Natural killer cell (primary cell): Measurements from ENCODE around the gene MTMR10. TPM values are rescaled to one million over a fixed set of nuclear protein-coding genes. Genes with fewer than 3 reads are reported as not detected.

Experiments used
- ATAC-seq, 3 donors: fragments of 150-1000 bp in 2 of 3; fragments of 200-7000 bp in 1 of 3; cut with Tn5 transposase; 1 replicate in 1 of 3; 2 replicates in 2 of 3; pipeline ENCODE4 v1.10.0; 2021; ENCODE audit warnings: mild to moderate bottlenecking in 2 of 3, moderate library complexity in 2 of 3
- DNase-seq, 2 donors: peaks; one replicate each; pipeline versions ENCODE4 v3.0.0 to v3.0.0-alpha.2; 2013 to 2021; ENCODE audit warnings: mixed read lengths in 1 of 2
- H3K27ac ChIP-seq: one replicate; pipeline ENCODE4 v1.5.1; 2013; ENCODE audit warnings: mild to moderate bottlenecking, low read length
- H3K27me3 ChIP-seq: one replicate; pipeline ENCODE4 v1.6.1; 2013; ENCODE audit warnings: low read length; ENCODE audit not compliant: control insufficient read depth, insufficient read depth
- H3K36me3 ChIP-seq: one replicate; pipeline ENCODE4 v1.6.1; 2013; ENCODE audit warnings: low read length; ENCODE audit not compliant: control insufficient read depth, insufficient read depth
- H3K4me1 ChIP-seq: one replicate; pipeline ENCODE4 v1.6.1; 2013; ENCODE audit warnings: low read length; ENCODE audit not compliant: control insufficient read depth, insufficient read depth
- H3K4me3 ChIP-seq: one replicate; pipeline ENCODE4 v1.5.1; 2013; ENCODE audit warnings: low read length
- H3K9me3 ChIP-seq: one replicate; pipeline ENCODE4 v1.6.1; 2013; ENCODE audit warnings: low read length; ENCODE audit not compliant: control insufficient read depth, insufficient read depth
- H3K27ac Mint-ChIP-seq, 2 donors: one replicate each; pipeline ENCODE4 v1.8.0; 2022; ENCODE audit warnings: mild to moderate bottlenecking in 2 of 2, mixed read lengths in 2 of 2, moderate library complexity in 1 of 2
- H3K27me3 Mint-ChIP-seq, 2 donors: one replicate each; pipeline ENCODE4 v1.8.0; 2022; ENCODE audit warnings: low read depth in 2 of 2, mixed read lengths in 2 of 2
- H3K36me3 Mint-ChIP-seq: one replicate; pipeline ENCODE4 v1.8.0; 2022; ENCODE audit warnings: mixed read lengths
- H3K4me1 Mint-ChIP-seq, 2 donors: one replicate each; pipeline ENCODE4 v1.8.0; 2022; ENCODE audit warnings: mixed read lengths in 2 of 2
- H3K4me3 Mint-ChIP-seq: one replicate; pipeline ENCODE4 v1.8.0; 2022; ENCODE audit warnings: mild to moderate bottlenecking, moderate library complexity, mixed read lengths
- H3K9me3 Mint-ChIP-seq, 2 donors: one replicate each; pipeline ENCODE4 v1.8.0; 2022; ENCODE audit warnings: mixed read lengths in 2 of 2
- CTCF ChIP-seq: fragments of 200-600 bp; IDR thresholded peaks from one replicate; pipeline ENCODE4 v1.8.0; 2022; ENCODE audit warnings: antibody characterized with exemption
- WGBS: methylation state at CpG from one replicate; pipeline ENCODE4 v1.1.7; 2013; ENCODE audit warnings: missing lambda C conversion rate; ENCODE audit not compliant: insufficient coverage; 5-methylcytosine and 5-hydroxymethylcytosine counted together
- intact Hi-C: fragments of 100-400 bp; cut with micrococcal nuclease; formaldehyde crosslinking; loops from one replicate; pipeline ENCODE4 v1.14.2; 2022
- total RNA-seq, 4 donors: library from RNA; stranded (reverse); fragments of 120-200 nt in 1 of 4; gene quantifications; one replicate each; pipeline versions ENCODE4 v1.2.3 to v1.2.4, GENCODE V29; 2013 to 2022

MTMR10 gene
- total RNA-seq, 3 donors from 2014 or later (not counting 1 experiment from before 2014, with no cell fraction given): 46.3 to 64.5 (median 54.2) TPM

GRCh38 chr15:30895461-30896210 lies 95.8 kb downstream of the MTMR10 start:
- no peak overlapping the region for H3K27ac Mint-ChIP-seq
- no peak overlapping the region for H3K4me3 ChIP-seq
- no peak for ATAC-seq
- intact Hi-C loops: no loop called here
- no peaks in the 10 kb centered on the region for H3K36me3 Mint-ChIP-seq
- no peak for DNase-seq
- no peak overlapping the region for H3K27ac ChIP-seq
- TF ChIP-seq CTCF: no peak
- H3K27me3 ChIP-seq: no peaks in the 10 kb centered on the region
- WGBS: 95% methylated on average over 32 of the region's 33 CpGs
- H3K4me1 ChIP-seq: no peaks in the 10 kb centered on the region
- H3K4me3 Mint-ChIP-seq: no peak overlapping the region
- no peaks in the 10 kb centered on the region for H3K9me3 Mint-ChIP-seq
- H3K4me1 Mint-ChIP-seq: no peaks in the 10 kb centered on the region
- H3K36me3 ChIP-seq: no peaks in the 10 kb centered on the region
- H3K9me3 ChIP-seq: no peaks in the 10 kb centered on the region
- peaks cover 0 to 4% of the 10 kb centered on the region in 2 donors for H3K27me3 Mint-ChIP-seq

- Histone ChIP-seq H3K4me3 (no peak overlapping the region), H3K9me3 (no peaks in the 10 kb centered on the region), H3K27me3 (no peaks in the 10 kb centered on the region), H3K36me3 (no peaks in the 10 kb centered on the region), H3K27ac (no peak overlapping the region), H3K4me1 (no peaks in the 10 kb centered on the region)
- 91% methylated on average over 4 of the region's 4 CpGs for WGBS
- no peak for TF ChIP-seq CTCF
- H3K27me3 Mint-ChIP-seq: peaks cover 0 to 9% of the 10 kb centered on the region in 2 donors
- DNase-seq: no peak
- H3K4me3 Mint-ChIP-seq: no peak overlapping the region
- intact Hi-C loops: no loop called here
- no peaks in the 10 kb centered on the region for H3K36me3 Mint-ChIP-seq
- H3K27ac Mint-ChIP-seq: no peak overlapping the region
- H3K4me1 Mint-ChIP-seq: no peaks in the 10 kb centered on the region
- no peak for ATAC-seq
- H3K9me3 Mint-ChIP-seq: no peaks in the 10 kb centered on the region
These were observed 102.2 kb downstream of the MTMR10 start for GRCh38 chr15:30889196-30889595.

Other genes with a start within 250 kb of the MTMR10 start
- 10 to 100 TPM in 2 of 3 donors, 1 to 10 TPM in 1; 9.1 to 18.8 (median 15.3) TPM for gene FAN1, start 87.7 kb downstream of the MTMR10 start, total RNA-seq
- gene TRPM1, start 110.1 kb upstream of the MTMR10 start, total RNA-seq: not detected